SK-N-MC (cell line): ENCODE results near the gene KIF4A.

Experiments used
- EZH2 ChIP-seq: fragments of 200-600 bp; sonication (generic); IDR thresholded peaks from one replicate; pipeline ENCODE4 v1.6.1; 2017; ENCODE audit warnings: antibody characterized with exemption
- POLR2AphosphoS5 ChIP-seq: IDR thresholded peaks from 2 replicates; pipeline ENCODE4 v1.6.1; 2012; ENCODE audit warnings: mild to moderate bottlenecking, low read depth, low read length, borderline replicate concordance

GRCh38 chrX:70421618-70422017 lies 131.7 kb downstream of the KIF4A start:
- no peak for TF ChIP-seq EZH2
- no peak for TF ChIP-seq POLR2AphosphoS5
